Panc1 (cell line): Measurements from ENCODE around the gene PLD1. TPM values are rescaled to one million over a fixed set of nuclear protein-coding genes. Genes with fewer than 3 reads are reported as not detected.

ENCODE experiments used
- ATAC-seq: fragments of 200-7000 bp; cut with Tn5 transposase; 2 replicates; pipeline ENCODE4 v1.9.1; 2020; ENCODE audit warnings: mild to moderate bottlenecking, moderate library complexity
- BruUV-seq: library from RNA; stranded (reverse); fragments of 400-500 nt; replicated peaks from 2 replicates; lab custom pipeline; 2021; lab: Mats Ljungman, UMichigan
- CTCF ChIA-PET: fragments of 300-600 bp; sonication (Branson Sonifier 250); formaldehyde crosslinking; loops from one replicate; lab custom pipeline; 2022; ENCODE audit warnings: antibody characterized with exemption; lab: Charles Lee
- POLR2A ChIA-PET: fragments of 300-600 bp; sonication (Branson Sonifier 250); formaldehyde crosslinking; loops from one replicate; lab custom pipeline; 2022; ENCODE audit warnings: antibody characterized with exemption; lab: Charles Lee
- DNase-seq: peaks from one replicate; pipeline ENCODE4 v3.0.0-alpha.2; 2010; ENCODE audit warnings: low read depth, low spot score
- H3K27ac ChIP-seq: 2 replicates; pipeline ENCODE4 v1.5.1; 2011; ENCODE audit warnings: mild to moderate bottlenecking, low read length, inconsistent platforms
- H3K27me3 ChIP-seq: fragments of 200-500 bp; sonication (Bioruptor generic); 2 replicates; pipeline ENCODE4 v1.6.0; 2014; ENCODE audit warnings: low read length, inconsistent platforms; ENCODE audit not compliant: control insufficient read depth, insufficient read depth
- H3K36me3 ChIP-seq: fragments of 200-500 bp; sonication (Bioruptor generic); 2 replicates; pipeline ENCODE4 v1.5.1; 2014; ENCODE audit warnings: inconsistent platforms, mild to moderate bottlenecking, low read length, moderate library complexity; ENCODE audit not compliant: control insufficient read depth, insufficient read depth
- H3K4me1 ChIP-seq: 2 replicates; pipeline ENCODE4 v1.5.1; 2011; ENCODE audit warnings: inconsistent platforms, mild to moderate bottlenecking, low read length, moderate library complexity; ENCODE audit not compliant: control insufficient read depth, insufficient read depth
- H3K4me3 ChIP-seq, 2 experiments: 2 replicates each; pipeline ENCODE4 v1.5.1; 2011 to 2012; ENCODE audit warnings: low read depth in 2 of 2, low read length in 2 of 2, mild to moderate bottlenecking in 2 of 2, inconsistent platforms in 1 of 2, moderate library complexity in 1 of 2
- H3K9me3 ChIP-seq: fragments of 200-500 bp; sonication (Bioruptor generic); 2 replicates; pipeline ENCODE4 v1.5.1; 2014; ENCODE audit warnings: low read depth, mild to moderate bottlenecking, inconsistent platforms, low read length, moderate library complexity; ENCODE audit not compliant: control insufficient read depth, insufficient read depth
- POLR2AphosphoS5 ChIP-seq: IDR thresholded peaks from 2 replicates; pipeline ENCODE4 v1.6.1; 2012; ENCODE audit warnings: mild to moderate bottlenecking, low read depth, low read length, moderate library complexity
- REST ChIP-seq, 2 experiments: IDR thresholded peaks; 2 replicates each; pipeline ENCODE4 v1.6.1; 2011 to 2012; ENCODE audit warnings: low read depth in 2 of 2, control low read depth in 1 of 2, low read length in 1 of 2, mild to moderate bottlenecking in 1 of 2, moderate library complexity in 1 of 2; ENCODE audit not compliant: insufficient read depth in 1 of 2
- SIN3A ChIP-seq: IDR thresholded peaks from 2 replicates; pipeline ENCODE4 v1.6.1; 2012; ENCODE audit warnings: low read depth, mild to moderate bottlenecking, low read length, moderate library complexity, borderline replicate concordance; ENCODE audit not compliant: insufficient read depth
- TCF7L2 ChIP-seq: IDR thresholded peaks from 2 replicates; pipeline ENCODE4 v1.6.1; 2011; ENCODE audit warnings: mild to moderate bottlenecking, low read depth, low read length, inconsistent platforms
- in situ Hi-C: cut with HindIII; loops from 2 replicates; pipeline ENCODE4 v1.10.0; 2016; ENCODE audit warnings: low sequenced_read_pairs, low pct_unique_long_range_greater_than_20kb
- intact Hi-C: fragments of 100-400 bp; cut with micrococcal nuclease; formaldehyde crosslinking; loops from one replicate; pipeline ENCODE4 v1.10.0; 2022; ENCODE audit not compliant: unreplicated experiment
- total RNA-seq: library from RNA; stranded (reverse); gene quantifications from one replicate; pipeline ENCODE4 v1.2.1, GENCODE V29; 2021; ENCODE audit not compliant: unreplicated experiment
- TF ChIP-seq, protein P1 (sequence below): fragments of 450-650 bp; IDR thresholded peaks from 2 replicates; pipeline ENCODE4 v1.5.1; 2017; ENCODE audit warnings: mild to moderate bottlenecking

The PLD1 gene
- total RNA-seq, 1 experiment from 2014 or later, result 20.6 TPM

- no peaks in the 10 kb centered on the region for H3K4me1 ChIP-seq
- no peaks in the 10 kb centered on the region for H3K9me3 ChIP-seq
- ChIA-PET CTCF (no interaction called here), POLR2A (interaction anchor here (0.6 kb wide), 1 partner anchor 824 kb away, joined by 3 read pairs; no protein-coding TSS in a partner anchor)
- no peak for TF ChIP-seq SIN3A
- TF ChIP-seq POLR2AphosphoS5, result no peak
- TF ChIP-seq, protein P1, sequence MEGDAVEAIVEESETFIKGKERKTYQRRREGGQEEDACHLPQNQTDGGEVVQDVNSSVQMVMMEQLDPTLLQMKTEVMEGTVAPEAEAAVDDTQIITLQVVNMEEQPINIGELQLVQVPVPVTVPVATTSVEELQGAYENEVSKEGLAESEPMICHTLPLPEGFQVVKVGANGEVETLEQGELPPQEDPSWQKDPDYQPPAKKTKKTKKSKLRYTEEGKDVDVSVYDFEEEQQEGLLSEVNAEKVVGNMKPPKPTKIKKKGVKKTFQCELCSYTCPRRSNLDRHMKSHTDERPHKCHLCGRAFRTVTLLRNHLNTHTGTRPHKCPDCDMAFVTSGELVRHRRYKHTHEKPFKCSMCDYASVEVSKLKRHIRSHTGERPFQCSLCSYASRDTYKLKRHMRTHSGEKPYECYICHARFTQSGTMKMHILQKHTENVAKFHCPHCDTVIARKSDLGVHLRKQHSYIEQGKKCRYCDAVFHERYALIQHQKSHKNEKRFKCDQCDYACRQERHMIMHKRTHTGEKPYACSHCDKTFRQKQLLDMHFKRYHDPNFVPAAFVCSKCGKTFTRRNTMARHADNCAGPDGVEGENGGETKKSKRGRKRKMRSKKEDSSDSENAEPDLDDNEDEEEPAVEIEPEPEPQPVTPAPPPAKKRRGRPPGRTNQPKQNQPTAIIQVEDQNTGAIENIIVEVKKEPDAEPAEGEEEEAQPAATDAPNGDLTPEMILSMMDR, result no peak
- TF ChIP-seq TCF7L2, result no peak
- TF ChIP-seq REST (IDR thresholded peaks at IDR 0.05; ENCODE audit: insufficient read depth in 1 of 2, low read depth in 2 of 2, low read length in 1 of 2), result no peak
- ATAC-seq (no peak), DNase-seq (no peak)
- H3K27ac ChIP-seq, result no peak overlapping the region
- no peaks in the 10 kb centered on the region for H3K27me3 ChIP-seq
- no TSS peak for BruUV-seq
- intact Hi-C loops (no loop called here), in situ Hi-C loops (no loop called here)
- no peaks in the 10 kb centered on the region for H3K36me3 ChIP-seq
- no peak overlapping the region for H3K4me3 ChIP-seq
Observed at GRCh38 chr3:171671709-171672108, 138.6 kb downstream of the PLD1 start.

- TF ChIP-seq REST (IDR thresholded peaks at IDR 0.05; ENCODE audit: insufficient read depth in 1 of 2, low read depth in 2 of 2, low read length in 1 of 2), result no peak
- TF ChIP-seq TCF7L2, result no peak
- TF ChIP-seq, protein P1, result no peak
- DNase-seq (no peak), ATAC-seq (no peak)
- BruUV-seq, result no TSS peak
- no peak overlapping the region for H3K4me3 ChIP-seq
- ChIA-PET POLR2A (no interaction called here), CTCF (no interaction called here)
- H3K27me3 ChIP-seq, result no peaks in the 10 kb centered on the region
- no peaks in the 10 kb centered on the region for H3K36me3 ChIP-seq
- in situ Hi-C loops, result no loop called here
- H3K27ac ChIP-seq, result no peak overlapping the region
- intact Hi-C loops, result no loop called here
- no peaks in the 10 kb centered on the region for H3K9me3 ChIP-seq
- H3K4me1 ChIP-seq, result no peaks in the 10 kb centered on the region
Observed at GRCh38 chr3:171666516-171666915, 143.8 kb downstream of the PLD1 start.
